GM23248 (cell line): ENCODE results near the gene BFSP1.

Source experiments
- EZH2 ChIP-seq: fragments of 200-600 bp; sonication (generic); IDR thresholded peaks from 2 replicates; pipeline ENCODE4 v1.6.1; 2018; ENCODE audit warnings: antibody characterized with exemption, mild to moderate bottlenecking; ENCODE audit not compliant: insufficient read depth, poor library complexity, severe bottlenecking
- EZH2phosphoT487 ChIP-seq: fragments of 200-600 bp; sonication (generic); IDR thresholded peaks from 2 replicates; pipeline ENCODE4 v1.6.1; 2018; ENCODE audit warnings: antibody characterized with exemption, moderate library complexity, mild to moderate bottlenecking, low read depth; ENCODE audit not compliant: insufficient read depth

DNA sequence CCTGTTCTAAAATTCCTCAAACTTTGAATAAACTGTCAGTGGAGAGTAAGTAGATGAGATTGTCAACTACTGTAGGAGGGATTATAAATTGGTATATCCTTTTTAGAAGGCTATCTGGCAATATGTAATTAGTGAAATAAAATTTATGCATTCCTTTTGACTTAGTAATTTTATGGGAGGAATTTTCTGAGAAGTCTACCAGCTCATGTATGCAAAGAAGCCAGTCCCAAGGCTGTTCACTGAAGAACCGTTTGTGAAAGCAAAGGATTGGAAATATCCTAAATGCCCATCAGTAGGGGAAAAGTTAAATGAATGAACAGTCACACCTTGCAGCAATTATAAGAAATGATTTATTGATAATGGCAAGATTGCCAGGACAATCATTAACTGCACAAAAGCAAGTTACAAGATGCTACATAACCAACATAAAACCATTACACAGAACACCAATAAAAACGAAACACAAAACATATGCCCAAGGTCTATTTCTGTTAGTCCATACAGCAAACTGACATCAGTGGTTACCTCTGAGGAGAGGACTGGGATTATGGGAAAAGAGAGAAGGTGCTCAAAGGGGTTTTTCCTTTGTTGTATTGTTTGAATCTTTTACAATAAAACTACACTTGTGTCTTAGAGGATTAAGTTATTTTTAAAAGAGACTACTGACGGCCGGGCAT, 34.1 kb upstream of the BFSP1 start:
- no peak for TF ChIP-seq EZH2
- TF ChIP-seq EZH2phosphoT487 = no peak
